GM19099 (cell line): Measurements from ENCODE around the gene RPH3AL.

Experiments
- POLR2A ChIP-seq: IDR thresholded peaks from 3 replicates; pipeline ENCODE4 v1.6.1; 2011; ENCODE audit warnings: low read depth; ENCODE audit not compliant: insufficient read length; ENCODE audit errors: extremely low read depth

RPH3AL gene

GRCh38 chr17:230395-230770 lies 122.2 kb downstream of the RPH3AL start:
- TF ChIP-seq POLR2A = no peak

GRCh38 chr17:229709-230394 lies 122.8 kb downstream of the RPH3AL start:
- no peak for TF ChIP-seq POLR2A

GRCh38 chr17:228951-229708 lies 123.5 kb downstream of the RPH3AL start:
- TF ChIP-seq POLR2A = no peak

- no peak for TF ChIP-seq POLR2A
These were observed 124.5 kb downstream of the RPH3AL start for GRCh38 chr17:227946-228615.

GRCh38 chr17:227078-227945 lies 125.3 kb downstream of the RPH3AL start:
- TF ChIP-seq POLR2A = no peak

- no peak for TF ChIP-seq POLR2A
These were observed 126.2 kb downstream of the RPH3AL start for GRCh38 chr17:226108-227077.

- TF ChIP-seq POLR2A = no peak
These were observed 127.1 kb downstream of the RPH3AL start for GRCh38 chr17:225551-225950.

GRCh38 chr17:223723-224471 lies 128.7 kb downstream of the RPH3AL start:
- no peak for TF ChIP-seq POLR2A

GRCh38 chr17:222172-222571 lies 130.4 kb downstream of the RPH3AL start:
- TF ChIP-seq POLR2A = no peak

- no peak for TF ChIP-seq POLR2A
These were observed 132.9 kb downstream of the RPH3AL start for GRCh38 chr17:219696-220095.

GRCh38 chr17:218432-219110 lies 134.0 kb downstream of the RPH3AL start:
- no peak for TF ChIP-seq POLR2A

- no peak for TF ChIP-seq POLR2A
These were observed 136.0 kb downstream of the RPH3AL start for GRCh38 chr17:216625-217024.
